Neural progenitor cell (in vitro differentiated cells): Measurements from ENCODE around the gene KCNMA1.

Experiments used
- EZH2 ChIP-seq: fragments of 200-600 bp; sonication (generic); IDR thresholded peaks from 2 replicates; pipeline ENCODE4 v1.6.1; 2017; ENCODE audit warnings: antibody characterized with exemption, mild to moderate bottlenecking, moderate library complexity
- TF ChIP-seq, protein P1 (sequence below): fragments of 200-600 bp; sonication (generic); IDR thresholded peaks from 2 replicates; pipeline ENCODE4 v1.5.1; 2017; ENCODE audit warnings: antibody characterized with exemption, mild to moderate bottlenecking

- no peak for TF ChIP-seq EZH2
- TF ChIP-seq, protein P1, sequence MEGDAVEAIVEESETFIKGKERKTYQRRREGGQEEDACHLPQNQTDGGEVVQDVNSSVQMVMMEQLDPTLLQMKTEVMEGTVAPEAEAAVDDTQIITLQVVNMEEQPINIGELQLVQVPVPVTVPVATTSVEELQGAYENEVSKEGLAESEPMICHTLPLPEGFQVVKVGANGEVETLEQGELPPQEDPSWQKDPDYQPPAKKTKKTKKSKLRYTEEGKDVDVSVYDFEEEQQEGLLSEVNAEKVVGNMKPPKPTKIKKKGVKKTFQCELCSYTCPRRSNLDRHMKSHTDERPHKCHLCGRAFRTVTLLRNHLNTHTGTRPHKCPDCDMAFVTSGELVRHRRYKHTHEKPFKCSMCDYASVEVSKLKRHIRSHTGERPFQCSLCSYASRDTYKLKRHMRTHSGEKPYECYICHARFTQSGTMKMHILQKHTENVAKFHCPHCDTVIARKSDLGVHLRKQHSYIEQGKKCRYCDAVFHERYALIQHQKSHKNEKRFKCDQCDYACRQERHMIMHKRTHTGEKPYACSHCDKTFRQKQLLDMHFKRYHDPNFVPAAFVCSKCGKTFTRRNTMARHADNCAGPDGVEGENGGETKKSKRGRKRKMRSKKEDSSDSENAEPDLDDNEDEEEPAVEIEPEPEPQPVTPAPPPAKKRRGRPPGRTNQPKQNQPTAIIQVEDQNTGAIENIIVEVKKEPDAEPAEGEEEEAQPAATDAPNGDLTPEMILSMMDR: no peak
Measured at GRCh38 chr10:77208684-77209256, 428.8 kb downstream of the KCNMA1 start.
